OCI-M2 (cell line): Measurements from ENCODE around the gene ZNF189.

Experiments used
- DNase-seq: peaks from one replicate; lab custom pipeline; 2025; ENCODE audit not compliant: unreplicated experiment; lab: John Stamatoyannopoulos, UW

The ZNF189 gene

GRCh38 chr9:101448680-101449070, 50.0 kb downstream of the ZNF189 start:
- no peak for DNase-seq

DNA sequence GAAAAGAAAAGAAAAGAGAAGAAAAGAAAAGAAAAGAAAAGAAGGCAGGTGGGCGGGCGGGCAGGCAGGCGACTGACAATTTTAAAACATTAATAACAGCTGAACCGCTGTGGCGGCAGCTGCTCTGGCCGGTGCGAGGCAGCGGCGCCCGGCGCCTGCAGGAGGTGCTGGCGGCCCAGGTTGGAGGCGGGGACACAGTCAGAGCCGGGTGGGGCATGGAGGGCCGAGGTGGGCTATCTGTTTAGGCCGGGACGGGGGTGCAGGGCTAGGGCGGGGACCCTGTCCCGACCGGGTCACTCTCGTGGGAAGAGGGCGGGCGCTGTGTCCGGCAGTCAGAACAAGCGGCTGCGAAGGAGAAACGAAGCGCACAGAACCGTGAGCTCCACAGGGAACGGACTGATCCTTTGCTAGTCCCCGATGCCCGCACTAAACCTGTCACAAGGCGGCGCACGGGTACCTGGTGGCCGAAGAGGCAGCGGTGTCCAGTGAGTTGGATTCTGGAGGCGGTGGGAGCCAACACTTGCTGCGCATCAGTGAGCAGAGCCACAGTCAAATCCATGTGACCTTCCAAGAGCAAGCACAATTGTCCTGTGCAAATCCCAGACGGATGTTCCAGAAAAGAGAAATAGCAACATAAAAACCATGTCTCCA, 50.5 kb downstream of the ZNF189 start:
- DNase-seq, result peak; percentile 51

DNA sequence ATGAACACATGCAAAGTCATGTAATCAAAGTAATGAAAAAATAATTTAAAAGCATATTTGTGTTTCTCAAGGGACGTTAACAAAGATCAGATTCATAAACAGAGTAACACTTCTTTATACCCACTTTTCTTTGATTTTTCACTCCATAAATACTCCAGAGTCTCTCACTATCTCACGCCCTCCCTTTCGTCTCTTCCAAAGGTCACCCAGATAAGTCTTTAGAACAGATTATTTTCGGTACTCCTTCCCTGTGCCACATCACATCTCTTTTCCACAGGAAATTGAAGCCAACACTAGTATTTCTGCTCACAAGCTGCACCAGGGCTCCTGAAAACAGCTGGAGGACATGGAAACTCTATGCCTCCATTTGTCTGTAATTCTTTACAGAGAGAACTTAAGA, 52.3 kb downstream of the ZNF189 start:
- DNase-seq, result no peak

DNA sequence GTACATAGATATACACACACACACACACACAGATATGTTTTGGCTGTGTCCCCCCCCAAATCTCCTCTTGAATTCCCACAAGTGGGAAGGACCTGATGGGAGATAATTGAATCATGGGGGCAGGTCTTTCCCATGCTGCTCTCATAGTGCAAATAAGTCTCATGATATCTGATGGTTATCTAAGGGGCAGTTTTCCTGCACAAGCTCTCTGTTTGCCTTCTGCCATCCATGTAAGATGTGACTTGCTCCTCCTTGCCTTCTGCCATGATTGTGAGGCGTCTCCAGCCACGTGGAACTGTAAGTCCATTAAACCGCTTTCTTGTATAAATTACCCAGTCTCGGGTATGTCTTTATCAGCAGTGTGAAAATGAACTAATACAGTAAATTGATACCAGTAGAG, 52.8 kb downstream of the ZNF189 start:
- DNase-seq, result no peak

DNA sequence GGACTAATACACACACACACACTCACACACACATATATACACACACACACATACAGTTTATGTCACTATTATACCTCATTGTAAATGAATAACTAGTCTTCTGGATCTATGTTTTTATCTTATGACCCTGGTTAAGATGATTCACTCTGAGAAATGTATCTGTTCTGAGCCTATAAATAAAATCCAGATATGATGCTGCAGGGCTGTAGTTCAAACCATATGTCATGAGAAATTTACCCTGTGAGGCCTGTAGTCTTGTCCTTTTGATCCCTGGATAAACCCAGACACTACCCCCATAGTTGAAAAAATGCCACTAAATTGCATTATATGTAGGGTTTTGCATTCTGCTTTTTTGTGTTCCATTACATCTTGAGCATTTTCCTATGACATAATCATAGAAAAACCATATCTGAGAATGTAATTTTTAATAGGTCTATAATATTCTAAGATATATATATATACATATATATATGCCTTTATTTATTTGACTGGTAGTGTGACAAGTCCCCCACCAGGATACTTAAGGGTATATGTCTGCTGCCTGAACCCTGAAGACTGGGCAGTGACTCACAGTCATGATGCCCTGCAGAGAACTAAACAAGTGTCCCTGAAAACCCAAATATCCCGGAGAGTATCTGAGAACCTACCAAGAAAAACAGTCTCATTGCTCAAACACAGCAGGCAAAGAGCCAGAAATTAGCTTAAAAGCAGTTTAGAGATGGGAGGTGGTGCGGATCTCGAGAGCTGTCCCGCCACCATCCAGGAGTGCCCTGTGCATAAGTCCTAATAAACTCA, 55.3 kb downstream of the ZNF189 start:
- DNase-seq, result no peak

DNA sequence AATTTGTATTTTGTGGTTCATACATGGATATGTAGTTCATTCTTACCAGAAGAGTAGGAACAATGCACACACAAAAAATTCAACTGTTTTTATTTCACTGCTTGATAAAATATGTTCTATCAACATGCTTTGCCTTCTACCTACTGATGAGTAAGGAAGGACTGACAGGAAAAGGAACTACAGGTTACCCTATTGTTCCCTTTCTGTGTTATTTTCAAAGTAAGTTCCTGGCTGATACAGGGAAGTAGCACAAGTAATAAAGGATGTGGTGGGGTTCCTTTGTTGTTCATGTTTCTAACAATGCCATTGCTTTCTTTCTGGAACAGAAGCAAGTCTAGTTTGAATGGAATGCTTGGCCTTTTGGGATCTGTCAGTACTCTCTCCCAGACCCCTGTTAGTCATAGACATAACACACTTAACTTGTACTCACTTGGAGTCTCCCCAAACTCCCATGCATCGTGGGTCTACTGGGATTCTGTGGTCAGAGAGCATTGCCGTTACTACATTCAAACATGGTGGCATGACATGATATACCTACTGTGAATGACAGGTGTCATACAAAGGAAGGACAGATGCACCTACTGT, 57.1 kb downstream of the ZNF189 start:
- DNase-seq, result no peak

GRCh38 chr9:101457003-101457402, 58.4 kb downstream of the ZNF189 start:
- DNase-seq, result no peak

GRCh38 chr9:101458963-101459631, 60.4 kb downstream of the ZNF189 start:
- DNase-seq, result peak; percentile 67
